ENCODE data around the gene FAM107B.

FAM107B gene

DNA sequence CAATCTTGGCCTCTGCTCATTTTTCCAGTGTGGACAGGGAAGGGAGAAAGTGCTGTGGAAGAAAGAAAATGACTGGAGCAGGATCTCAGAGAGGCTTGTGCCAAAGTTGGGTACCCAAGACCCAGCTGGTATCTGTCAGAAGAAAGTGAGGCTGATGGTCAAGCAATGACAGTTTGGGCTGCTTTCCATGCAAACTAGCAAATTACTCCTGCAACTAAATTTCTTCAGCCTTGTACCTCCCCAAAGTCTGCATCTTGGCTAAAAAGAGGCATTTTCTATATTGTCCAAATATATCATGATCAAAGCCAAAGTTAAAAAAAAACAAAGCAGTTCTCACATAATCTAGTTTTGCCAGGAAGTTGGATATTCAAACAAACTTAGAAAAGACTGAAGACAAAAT lies 235.5 kb downstream of the FAM107B start:
- DNase-seq (ENCODE audit: low read depth in 3 of 3), result no peak

- DNase-seq (ENCODE audit: low read depth in 3 of 3), result peak in 1 of 3 experiments; percentile 27
These were observed 238.2 kb downstream of the FAM107B start for GRCh38 chr10:14536241-14537213.

DNA sequence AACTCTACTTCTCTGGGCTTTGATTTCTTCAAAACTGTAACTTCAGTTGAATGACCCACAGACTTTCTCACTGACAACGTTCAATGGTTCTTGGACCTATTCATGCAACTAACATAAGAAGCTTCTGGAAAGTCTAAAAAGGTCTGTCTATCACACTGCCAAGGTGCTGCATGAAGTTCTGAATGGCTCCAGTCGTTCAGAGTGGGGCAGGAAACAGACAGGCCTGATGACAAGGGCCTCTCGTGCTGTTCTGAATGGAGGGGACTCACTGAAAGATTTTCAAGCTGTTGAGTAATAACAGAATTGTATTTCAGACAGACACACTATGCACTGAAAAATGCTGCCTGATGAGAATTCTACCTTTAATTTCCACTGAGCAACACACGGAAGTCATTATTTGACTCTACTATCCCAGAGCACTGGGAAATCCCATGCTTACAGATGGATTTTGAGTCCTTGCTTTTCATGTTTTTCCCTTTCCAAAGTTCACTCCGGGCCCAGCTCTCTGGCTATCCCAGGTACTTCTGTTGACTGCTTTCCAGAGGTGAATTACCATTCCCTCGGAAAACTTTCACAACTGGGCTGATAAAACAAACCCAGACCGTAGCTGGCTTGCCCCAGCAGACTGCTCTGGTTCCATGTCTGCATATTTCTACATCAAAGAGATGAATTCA lies 239.1 kb downstream of the FAM107B start:
- DNase-seq (ENCODE audit: low read depth in 3 of 3), result no peak

DNA sequence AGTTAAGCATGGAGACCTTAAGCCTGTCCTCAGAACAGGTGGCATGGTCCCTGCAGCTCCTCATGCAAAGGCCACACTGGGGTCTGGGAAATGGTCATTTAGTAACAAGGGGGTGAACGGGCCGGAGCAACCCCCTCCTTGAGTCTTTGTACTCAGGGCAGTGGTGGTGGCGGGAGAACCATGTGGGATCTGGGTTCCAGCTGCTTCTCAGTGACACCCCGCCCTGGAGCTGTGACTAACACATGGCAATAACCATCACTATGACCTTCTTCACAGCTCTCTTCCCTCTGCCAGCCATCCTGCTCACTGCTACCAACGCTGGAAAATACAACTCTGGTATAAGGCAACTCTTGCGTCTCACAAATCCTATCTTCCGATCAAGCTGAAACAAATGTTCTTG lies 240.5 kb downstream of the FAM107B start:
- no peak for DNase-seq (ENCODE audit: low read depth in 3 of 3)

- DNase-seq (ENCODE audit: low read depth in 3 of 3), result no peak
These were observed 241.4 kb downstream of the FAM107B start for GRCh38 chr10:14533295-14533694.

DNA sequence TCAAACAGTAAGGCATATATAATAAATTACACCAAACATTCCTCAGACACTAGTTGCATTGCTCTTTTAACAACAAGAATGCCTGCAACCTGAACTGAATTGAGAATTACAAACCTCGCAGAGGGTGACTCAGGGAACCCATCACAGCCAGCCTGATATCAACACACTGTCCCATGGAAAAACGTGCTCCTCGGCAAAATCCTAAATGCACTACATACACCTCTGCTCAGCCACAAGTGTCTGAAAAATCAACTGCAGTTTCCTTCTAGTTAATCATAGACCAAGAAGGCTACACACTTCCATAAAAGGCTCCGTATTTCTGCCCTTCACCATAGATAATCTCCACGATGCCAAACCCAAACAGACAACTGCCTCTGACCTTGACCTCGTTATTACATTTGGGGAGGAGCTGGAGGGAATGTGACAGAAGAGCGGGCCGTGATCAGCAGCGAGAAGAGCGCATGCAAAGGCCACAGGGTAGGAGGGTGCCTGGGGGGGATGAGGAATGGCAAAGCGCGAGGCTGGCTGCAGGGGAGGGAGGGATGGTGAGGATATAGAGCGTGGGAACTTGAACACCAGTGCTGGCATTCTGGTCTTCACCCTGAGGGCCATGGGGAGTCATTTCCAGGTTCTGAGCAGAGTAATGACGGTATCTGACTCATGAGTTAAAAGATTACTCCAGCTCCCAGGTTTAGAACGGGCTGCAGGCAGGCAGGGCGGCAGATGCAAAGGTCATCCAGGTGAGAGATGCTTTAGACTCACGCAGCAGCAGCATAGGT lies 242.0 kb downstream of the FAM107B start:
- DNase-seq (ENCODE audit: low read depth in 3 of 3), result no peak

DNA sequence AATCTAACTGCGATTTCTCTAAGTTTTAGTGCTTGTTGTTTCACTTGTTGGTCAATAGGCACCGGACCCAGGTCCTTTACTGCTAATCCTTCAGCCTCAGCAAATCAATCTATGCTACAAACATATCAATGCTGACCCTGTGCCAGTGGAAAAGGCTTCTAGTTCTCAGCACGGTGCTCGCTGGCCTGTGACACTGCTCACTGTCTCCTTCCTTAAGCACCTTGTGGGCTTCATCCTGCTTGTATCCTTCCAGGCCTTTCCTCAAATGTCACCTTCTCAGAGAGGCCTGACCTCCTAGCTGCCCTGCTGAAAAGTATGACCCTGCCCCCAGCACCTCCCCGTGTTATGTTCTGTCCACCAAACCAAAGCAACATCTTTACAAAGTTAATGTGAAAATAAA lies 242.7 kb downstream of the FAM107B start:
- no peak for DNase-seq (ENCODE audit: low read depth in 3 of 3)

GRCh38 chr10:14530465-14530864 lies 244.2 kb downstream of the FAM107B start:
- no peak for DNase-seq (ENCODE audit: low read depth in 3 of 3)

DNA sequence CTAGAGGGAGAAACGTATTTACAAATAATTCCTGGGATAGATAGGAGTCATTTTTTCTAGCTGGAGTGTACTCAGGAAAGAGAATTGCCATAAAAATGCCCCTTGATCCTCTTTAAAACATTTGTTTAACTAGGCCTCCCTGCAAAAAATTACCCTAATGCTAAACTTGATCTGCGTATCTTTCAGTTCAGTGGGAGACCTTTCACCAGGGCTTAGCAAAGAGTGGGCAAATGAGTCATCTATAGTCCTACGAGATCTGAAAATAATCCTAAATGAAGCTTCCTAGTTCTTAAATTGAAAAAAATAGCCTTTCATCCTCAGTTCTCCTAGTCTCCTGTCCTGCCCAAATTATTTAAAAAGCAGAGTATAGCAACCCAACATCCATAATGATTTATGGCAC lies 245.3 kb downstream of the FAM107B start:
- no peak for DNase-seq (ENCODE audit: low read depth in 3 of 3)

DNA sequence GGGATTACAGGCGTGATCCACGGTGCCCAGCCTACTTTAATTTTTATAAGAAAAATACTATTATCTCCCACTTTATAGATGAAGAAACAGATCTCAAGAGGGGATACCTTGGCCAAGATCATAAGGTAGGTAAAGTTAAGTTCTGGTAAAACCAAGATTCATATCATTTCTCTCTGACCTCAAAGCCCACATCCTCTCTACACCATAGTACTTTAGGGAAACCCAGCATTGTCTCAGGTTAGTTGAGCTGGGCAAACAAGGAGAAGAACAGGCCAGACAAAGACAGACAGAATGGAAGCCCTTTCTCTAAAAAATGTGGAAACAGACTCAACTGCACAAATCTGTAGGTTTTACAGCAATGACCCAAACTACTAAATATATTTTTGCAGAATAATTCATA lies 246.2 kb downstream of the FAM107B start:
- DNase-seq (ENCODE audit: low read depth in 3 of 3), result no peak

GRCh38 chr10:14527915-14528314 lies 246.8 kb downstream of the FAM107B start:
- DNase-seq (ENCODE audit: low read depth in 3 of 3), result no peak

DNA sequence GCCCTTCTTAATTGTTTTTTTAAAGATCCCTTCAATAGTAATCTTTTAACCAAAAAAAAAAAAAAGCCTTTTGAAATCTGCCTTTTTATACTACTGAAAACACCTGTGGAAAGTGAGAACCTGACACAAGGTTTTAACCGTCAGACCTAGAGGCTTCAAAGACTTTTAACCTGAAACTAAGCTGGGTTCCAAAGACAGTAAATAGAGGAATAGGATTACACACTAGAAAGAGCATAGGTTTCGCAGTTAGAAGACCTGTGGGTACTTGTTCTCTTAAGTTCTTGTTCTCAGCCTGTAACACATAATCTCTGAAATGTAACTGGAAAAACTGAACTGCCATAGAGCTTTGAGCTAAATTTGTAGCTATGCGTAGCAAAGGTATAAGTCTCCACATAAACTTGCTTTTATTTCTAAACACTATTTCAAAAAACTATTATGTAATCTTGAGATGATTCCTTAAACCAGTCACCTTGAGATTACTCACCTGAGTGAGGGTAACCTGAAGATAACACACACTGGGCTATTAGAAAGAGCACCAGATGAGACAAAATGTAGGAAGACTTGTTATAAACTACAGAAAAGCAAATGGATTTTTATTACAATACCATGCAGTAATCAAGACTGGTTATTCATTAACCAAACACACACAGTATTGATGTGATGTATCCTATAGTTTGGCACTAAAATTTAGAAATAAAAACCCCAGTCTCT lies 247.4 kb downstream of the FAM107B start:
- no peak for DNase-seq (ENCODE audit: low read depth in 3 of 3)

DNA sequence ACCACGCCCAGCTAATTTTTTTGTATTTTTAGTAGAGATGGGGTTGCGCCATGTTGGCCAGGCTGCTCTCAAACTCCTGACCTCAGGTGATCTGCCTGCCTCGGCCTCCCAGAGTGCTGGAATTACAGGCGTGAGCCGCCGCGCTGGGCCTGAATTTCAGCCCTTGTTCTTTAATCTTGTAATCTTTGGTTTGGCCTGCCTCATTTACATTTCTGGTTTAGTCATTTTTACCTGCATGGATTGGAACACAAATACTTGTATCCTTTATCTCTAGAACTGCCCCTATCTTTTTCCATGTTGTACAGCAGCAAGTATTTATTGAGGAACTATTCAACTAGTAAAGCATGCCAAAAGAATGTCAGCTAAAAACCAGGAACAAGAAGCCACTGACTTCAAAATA lies 248.4 kb downstream of the FAM107B start:
- no peak for DNase-seq (ENCODE audit: low read depth in 3 of 3)

- no peak for DNase-seq (ENCODE audit: low read depth in 3 of 3)
These were observed 249.9 kb downstream of the FAM107B start for GRCh38 chr10:14524691-14525324.

DNA sequence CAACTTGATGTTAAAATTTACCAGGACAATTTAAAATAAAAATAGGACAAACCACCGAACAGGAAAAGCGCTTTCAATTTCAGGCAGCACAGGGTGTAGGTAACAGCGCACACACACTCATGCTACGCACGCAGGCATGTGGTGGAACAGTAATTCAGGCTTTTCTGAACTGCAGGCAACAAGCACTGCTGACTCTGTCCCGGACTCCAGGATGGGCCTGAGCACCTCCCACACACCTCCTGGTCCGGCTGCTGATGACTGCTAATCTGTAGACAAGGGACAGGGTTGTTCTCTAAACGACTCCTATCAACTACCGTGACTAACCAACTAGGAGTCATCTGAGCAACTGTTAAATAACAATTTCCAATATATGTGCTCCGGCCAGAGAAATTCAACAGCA lies 251.4 kb downstream of the FAM107B start:
- DNase-seq (ENCODE audit: low read depth in 3 of 3), result no peak

DNA sequence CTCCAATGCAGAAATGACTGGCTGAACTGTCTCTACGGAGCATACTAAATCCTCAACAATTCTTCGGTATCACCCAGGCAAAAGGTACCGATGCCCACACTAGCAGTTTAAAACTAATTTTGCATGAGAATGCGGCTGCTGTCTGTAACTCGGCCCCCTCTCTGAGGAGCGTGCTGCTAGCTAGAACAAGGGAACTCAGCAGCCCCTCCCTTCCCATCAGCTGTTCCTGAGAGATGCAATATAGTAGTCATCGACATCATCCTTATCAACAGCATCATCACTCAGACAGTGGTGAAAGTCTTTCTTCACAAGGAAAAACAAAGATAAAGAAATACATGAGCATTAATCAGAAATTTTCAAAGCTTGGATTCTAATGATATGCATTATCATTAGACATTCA lies 254.9 kb downstream of the FAM107B start:
- no peak for DNase-seq (ENCODE audit: low read depth in 3 of 3)

DNA sequence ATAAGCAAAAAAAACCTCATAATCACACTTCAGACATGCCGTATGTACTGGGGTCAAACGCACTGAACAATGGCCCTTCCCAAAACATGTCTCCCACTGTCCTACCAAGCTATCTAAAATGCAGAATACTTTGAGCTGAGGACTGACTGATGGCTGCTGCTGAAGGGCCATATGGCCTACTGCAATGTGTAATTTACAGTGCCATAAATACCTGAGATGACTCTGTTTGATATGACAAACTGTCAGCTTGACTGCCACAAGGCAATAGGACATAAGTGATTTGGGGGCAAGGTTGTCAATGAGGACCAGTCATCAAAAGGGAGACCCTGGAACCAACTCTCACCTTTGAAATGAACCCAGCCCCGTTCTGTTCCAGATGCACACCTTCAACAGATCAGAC lies 256.5 kb downstream of the FAM107B start:
- DNase-seq (ENCODE audit: low read depth in 3 of 3), result no peak

DNA sequence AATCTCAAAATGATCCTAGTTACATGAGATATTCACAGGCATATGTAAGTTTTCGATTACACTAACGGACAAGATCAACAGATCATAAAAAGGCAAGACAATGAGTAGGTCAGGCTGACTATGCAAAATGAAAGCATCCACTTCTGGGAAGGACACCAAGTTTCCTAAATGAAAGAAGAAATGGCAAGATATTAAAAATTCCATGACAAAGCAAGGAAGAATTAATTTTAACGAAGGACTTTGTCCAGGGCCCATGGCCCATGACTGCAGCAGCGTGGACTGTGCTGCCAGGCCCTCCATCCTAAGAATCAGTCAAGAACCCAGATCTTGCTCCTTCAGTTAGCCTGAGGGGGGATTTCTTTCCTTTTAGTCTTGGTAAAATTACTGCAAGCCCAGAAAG lies 261.6 kb downstream of the FAM107B start:
- DNase-seq (ENCODE audit: low read depth in 3 of 3), result no peak

DNA sequence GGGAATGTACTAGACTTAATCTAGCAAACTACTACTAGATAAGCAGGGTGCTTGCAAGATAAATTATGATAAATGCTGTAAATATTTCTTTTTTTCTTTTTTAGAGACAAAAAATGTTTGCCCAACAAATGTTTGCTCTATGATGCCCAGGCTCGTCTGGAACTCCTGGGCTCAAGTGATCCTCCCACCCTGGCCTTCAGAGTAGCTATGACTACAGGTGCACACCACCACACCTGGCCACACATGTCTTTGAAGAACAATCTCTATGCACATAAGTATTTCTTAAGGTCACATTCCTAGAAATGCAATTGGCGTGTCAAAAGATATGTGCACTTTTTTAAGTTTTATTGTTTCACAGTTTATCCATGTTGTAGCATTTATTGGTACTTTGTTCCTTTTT lies 264.4 kb downstream of the FAM107B start:
- no peak for DNase-seq (ENCODE audit: low read depth in 3 of 3)

DNA sequence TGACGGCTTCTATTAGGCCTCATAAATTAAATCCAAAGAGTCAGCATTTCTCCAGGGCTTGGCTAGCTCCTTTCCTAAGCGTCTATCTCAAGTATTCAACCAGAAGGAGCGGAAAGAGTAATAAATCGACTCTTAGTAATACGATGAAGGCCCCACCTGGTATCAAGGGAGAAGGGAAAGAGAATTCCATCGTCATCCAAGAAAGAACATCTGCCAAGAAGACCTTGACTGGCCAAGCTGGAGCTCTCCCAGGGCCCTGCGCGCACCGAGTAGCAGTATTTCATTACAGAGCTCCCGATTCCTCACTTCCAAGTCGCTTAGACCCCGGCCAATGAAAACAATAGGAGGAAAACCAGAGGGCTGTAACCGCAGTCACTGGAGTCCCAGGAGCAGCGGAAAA lies 266.0 kb downstream of the FAM107B start:
- DNase-seq (ENCODE audit: low read depth in 3 of 3), result no peak

DNA sequence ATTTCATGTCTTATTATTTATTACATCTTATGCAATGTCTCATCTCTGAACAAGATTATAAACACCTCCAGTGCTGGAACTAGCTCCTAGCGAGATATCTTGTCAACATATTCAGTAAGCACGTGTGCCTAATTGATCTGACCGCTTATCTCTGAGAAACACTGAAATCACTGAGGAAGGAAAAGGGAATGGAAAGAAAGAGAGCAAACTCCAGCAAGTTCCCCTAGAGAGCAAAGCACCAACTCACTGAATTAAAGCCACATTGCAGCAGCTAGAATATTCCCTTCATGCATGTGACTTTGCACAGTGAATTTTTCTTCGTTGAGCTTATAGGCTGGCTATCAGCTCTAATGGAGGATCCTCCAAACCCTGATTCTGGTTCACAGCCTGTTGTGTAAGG lies 266.9 kb downstream of the FAM107B start:
- DNase-seq (ENCODE audit: low read depth in 3 of 3), result no peak
